ENCODE results near the gene NKG7. TPM values are rescaled to one million over a fixed set of nuclear protein-coding genes. Genes with fewer than 3 reads are reported as not detected.

Gene NKG7
- total RNA-seq, 4 donors from 2014 or later, result 0.73 to 1.2 TPM; not detected in 2

GRCh38 chr19:51396175-51396574 lies 23.7 kb upstream of the NKG7 start:
- in situ Hi-C loops (cut with MboI; ENCODE audit: low sequenced_read_pairs in 4 of 4) (loop anchor here in 1 of 4 donors (5.0 kb wide), 1 partner anchor 59 kb away; no protein-coding TSS in a partner anchor), intact Hi-C loops (cut with DNase I; ENCODE audit: low total_unique reads) (no loop called here)
- TF ChIP-seq CTCF (IDR thresholded peaks at IDR 0.05 in 4 of 5, conservative IDR thresholded peaks at IDR 0.05 in 1 of 5), result no peak
- H3K4me1 ChIP-seq, result peaks cover 7 to 9% of the 10 kb centered on the region in 2 donors
- no peak for DNase-seq
- no peak overlapping the region for H3K27ac ChIP-seq
- no peaks in the 10 kb centered on the region for H3K9me3 ChIP-seq
- H3K36me3 ChIP-seq, result no peaks in the 10 kb centered on the region
- no peak for ATAC-seq
- H3K27me3 ChIP-seq, result no peaks in the 10 kb centered on the region
- H3K4me3 ChIP-seq, result no peak overlapping the region

GRCh38 chr19:51394050-51394836 lies 21.8 kb upstream of the NKG7 start:
- ATAC-seq (peak; percentile 99 to 100), DNase-seq (peak; percentile 90 to 92)
- in situ Hi-C loops (cut with MboI; ENCODE audit: low sequenced_read_pairs in 4 of 4) (no loop called here), intact Hi-C loops (cut with DNase I; ENCODE audit: low total_unique reads) (loop anchor here (1.0 to 5.0 kb wide), 2 partner anchors 55 to 178 kb away; partner anchors contain the start of gene ZNF175)
- Histone ChIP-seq H3K27ac (peak overlapping the region; percentile 60 to 80 (median 66)), H3K9me3 (no peaks in the 10 kb centered on the region), H3K36me3 (no peaks in the 10 kb centered on the region), H3K27me3 (no peaks in the 10 kb centered on the region), H3K4me3 (peak overlapping the region; percentile 28 to 56 (median 52)), H3K4me1 (peaks cover 7 to 9% of the 10 kb centered on the region in 2 donors)
- no peak for TF ChIP-seq CTCF (IDR thresholded peaks at IDR 0.05 in 4 of 5, conservative IDR thresholded peaks at IDR 0.05 in 1 of 5)
- TF ChIP-seq POLR2A (IDR thresholded peaks at IDR 0.05), result no peak

- in situ Hi-C loops (cut with MboI; ENCODE audit: low sequenced_read_pairs in 4 of 4) (no loop called here), intact Hi-C loops (cut with DNase I; ENCODE audit: low total_unique reads) (loop anchor here (5.0 kb wide), 1 partner anchor 180 kb away; the partner anchor contains the start of gene ZNF175)
- H3K4me1 ChIP-seq, result peaks cover 7 to 9% of the 10 kb centered on the region in 2 donors
- no peak overlapping the region for H3K27ac ChIP-seq
- no peaks in the 10 kb centered on the region for H3K27me3 ChIP-seq
- no peak overlapping the region for H3K4me3 ChIP-seq
- DNase-seq (no peak), ATAC-seq (no peak)
- H3K36me3 ChIP-seq, result no peaks in the 10 kb centered on the region
- TF ChIP-seq POLR2A (IDR thresholded peaks at IDR 0.05) (no peak), CTCF (IDR thresholded peaks at IDR 0.05 in 4 of 5, conservative IDR thresholded peaks at IDR 0.05 in 1 of 5) (no peak)
- H3K9me3 ChIP-seq, result no peaks in the 10 kb centered on the region
Measured at GRCh38 chr19:51392701-51393100, 20.2 kb upstream of the NKG7 start.

- peaks cover 7 to 9% of the 10 kb centered on the region in 2 donors for H3K4me1 ChIP-seq
- no peak overlapping the region for H3K27ac ChIP-seq
- H3K4me3 ChIP-seq, result no peak overlapping the region
- H3K36me3 ChIP-seq, result no peaks in the 10 kb centered on the region
- H3K9me3 ChIP-seq, result no peaks in the 10 kb centered on the region
- in situ Hi-C loops (cut with MboI; ENCODE audit: low sequenced_read_pairs in 4 of 4) (no loop called here), intact Hi-C loops (cut with DNase I; ENCODE audit: low total_unique reads) (loop anchor here (5.0 kb wide), 1 partner anchor 181 kb away; the partner anchor contains the start of gene ZNF175)
- H3K27me3 ChIP-seq, result no peaks in the 10 kb centered on the region
- TF ChIP-seq CTCF (IDR thresholded peaks at IDR 0.05 in 4 of 5, conservative IDR thresholded peaks at IDR 0.05 in 1 of 5) (no peak), POLR2A (IDR thresholded peaks at IDR 0.05) (no peak)
- ATAC-seq (no peak), DNase-seq (no peak)
Measured at GRCh38 chr19:51391073-51391611, 18.7 kb upstream of the NKG7 start.
